HL-60 (cell line): Measurements from ENCODE around the gene STK25.

ENCODE experiments used
- DNase-seq, 2 experiments: peaks; one replicate each; pipeline ENCODE4 v3.0.0-alpha.2; 2010 to 2020; ENCODE audit warnings: low read depth in 1 of 2, low spot score in 1 of 2
- H3K27ac ChIP-seq: fragments of 250-450 bp; sonication (Bioruptor Pico); replicated peaks from 2 replicates; pipeline ENCODE4 v1.5.1; 2020; ENCODE audit warnings: mild to moderate bottlenecking, moderate library complexity
- H3K27me3 ChIP-seq: fragments of 250-450 bp; sonication (Bioruptor Pico); 2 replicates; pipeline ENCODE4 v1.5.1; 2021; ENCODE audit warnings: mild to moderate bottlenecking, moderate library complexity; ENCODE audit not compliant: insufficient read depth, poor library complexity, severe bottlenecking
- H3K4me3 ChIP-seq: replicated peaks from 2 replicates; pipeline ENCODE4 v1.5.1; 2011; ENCODE audit warnings: mild to moderate bottlenecking, control low read depth, low read length; ENCODE audit not compliant: insufficient read depth
- CTCF ChIP-seq: IDR thresholded peaks from one replicate; pipeline ENCODE4 v1.5.1; 2011; ENCODE audit warnings: low read length, control low read depth, inconsistent platforms; ENCODE audit not compliant: insufficient read depth
- GABPA ChIP-seq: IDR thresholded peaks from 2 replicates; pipeline ENCODE4 v1.6.1; 2012; ENCODE audit warnings: low read depth
- POLR2AphosphoS5 ChIP-seq: IDR thresholded peaks from 2 replicates; pipeline ENCODE4 v1.6.1; 2012; ENCODE audit warnings: low read depth
- REST ChIP-seq: IDR thresholded peaks from 2 replicates; pipeline ENCODE4 v1.6.1; 2012; ENCODE audit warnings: low read depth; ENCODE audit not compliant: insufficient replicate concordance
- SPI1 ChIP-seq: IDR thresholded peaks from 2 replicates; pipeline ENCODE4 v1.6.1; 2012; ENCODE audit warnings: low read depth, mild to moderate bottlenecking, borderline replicate concordance

The STK25 gene

GRCh38 chr2:241499146-241499965 lies 9.0 kb downstream of the STK25 start:
- no peak overlapping the region for H3K4me3 ChIP-seq
- no peak for TF ChIP-seq POLR2AphosphoS5
- TF ChIP-seq SPI1, result no peak
- no peak for TF ChIP-seq GABPA
- TF ChIP-seq REST, result no peak
- TF ChIP-seq CTCF, result no peak
- no peak overlapping the region for H3K27ac ChIP-seq
- no peaks in the 10 kb centered on the region for H3K27me3 ChIP-seq
- no peak for DNase-seq

- TF ChIP-seq SPI1 (no peak), CTCF (no peak), GABPA (no peak), REST (no peak), POLR2AphosphoS5 (no peak)
- DNase-seq, result no peak
Observed at GRCh38 chr2:241498115-241499070, 10.0 kb downstream of the STK25 start.

GRCh38 chr2:241496904-241497877 lies 11.2 kb downstream of the STK25 start:
- no peak for DNase-seq
- Histone ChIP-seq H3K27me3 (no peaks in the 10 kb centered on the region), H3K4me3 (no peak overlapping the region), H3K27ac (no peak overlapping the region)
- TF ChIP-seq POLR2AphosphoS5 (no peak), REST (no peak), GABPA (no peak), CTCF (no peak), SPI1 (no peak)

More at GRCh38 chr2:241498115-241499070, 10.0 kb downstream of the STK25 start:
- no peaks in the 10 kb centered on the region for H3K27me3 ChIP-seq
- no peak overlapping the region for H3K4me3 ChIP-seq
- H3K27ac ChIP-seq, result no peak overlapping the region
